Cardiac muscle cell (in vitro differentiated cells and primary cell): ENCODE data around the gene ADK. TPM values are rescaled to one million over a fixed set of nuclear protein-coding genes. Genes with fewer than 3 reads are reported as not detected.

Source experiments
- DNase-seq, 2 donors: peaks; one replicate each; pipeline versions ENCODE4 v3.0.0 to v3.0.0-alpha.2; 2010 to 2017; ENCODE audit warnings: low read depth in 1 of 2, low spot score in 1 of 2
- H3K27ac ChIP-seq: fragments of 200-600 bp; sonication (generic); 2 replicates; pipeline ENCODE4 v1.5.1; 2016
- H3K27me3 ChIP-seq: fragments of 200-600 bp; sonication (generic); 2 replicates; pipeline ENCODE4 v1.6.0; 2016; ENCODE audit warnings: control low read depth
- H3K36me3 ChIP-seq: fragments of 200-600 bp; sonication (generic); 2 replicates; pipeline ENCODE4 v1.5.1; 2016; ENCODE audit warnings: control low read depth
- H3K4me1 ChIP-seq: fragments of 200-600 bp; sonication (generic); 2 replicates; pipeline ENCODE4 v1.8.1; 2017; ENCODE audit warnings: low read depth, mild to moderate bottlenecking, mixed run types
- H3K4me3 ChIP-seq: fragments of 200-600 bp; sonication (generic); 2 replicates; pipeline ENCODE4 v1.5.1; 2016; ENCODE audit warnings: mild to moderate bottlenecking
- H3K9me3 ChIP-seq: fragments of 200-600 bp; sonication (generic); 2 replicates; pipeline ENCODE4 v1.5.1; 2017; ENCODE audit warnings: low read depth, mild to moderate bottlenecking, control low read depth
- CTCF ChIP-seq: IDR thresholded peaks from 2 replicates; pipeline ENCODE4 v1.5.1; 2012; ENCODE audit warnings: low read depth, mild to moderate bottlenecking, low read length
- polyA plus RNA-seq: library from polyadenylated mRNA; unstranded; fragments of >200 nt; fragmentation: Nextera tagmentation; extraction: Ambion mirVana; gene quantifications from 2 replicates; pipeline ENCODE4 v1.2.1, GENCODE V29; 2016
- total RNA-seq: library from RNA; depleted of rRNA; stranded (reverse); fragments of >200 nt; gene quantifications from 2 replicates; pipeline ENCODE4 v1.2.3, GENCODE V29; 2016

ADK gene
- total and polyA plus RNA-seq, 2 experiments from 2014 or later, result 24.8 to 57.4 TPM

GRCh38 chr10:74544106-74544505 lies 393.1 kb downstream of the ADK start:
- Histone ChIP-seq H3K9me3 (no peaks in the 10 kb centered on the region), H3K4me3 (no peak overlapping the region), H3K27me3 (no peaks in the 10 kb centered on the region), H3K27ac (no peak overlapping the region), H3K4me1 (no peaks in the 10 kb centered on the region), H3K36me3 (no peaks in the 10 kb centered on the region)
- DNase-seq, result peak in 1 of 2 donors; percentile 16
- no peak for TF ChIP-seq CTCF

- DNase-seq, result no peak
- TF ChIP-seq CTCF, result no peak
- no peaks in the 10 kb centered on the region for H3K36me3 ChIP-seq
- H3K9me3 ChIP-seq, result no peaks in the 10 kb centered on the region
- H3K4me3 ChIP-seq, result no peak overlapping the region
- H3K27me3 ChIP-seq, result no peaks in the 10 kb centered on the region
- no peak overlapping the region for H3K27ac ChIP-seq
- H3K4me1 ChIP-seq, result no peaks in the 10 kb centered on the region
Measured at GRCh38 chr10:74548676-74549075, 397.7 kb downstream of the ADK start.

- no peaks in the 10 kb centered on the region for H3K36me3 ChIP-seq
- H3K27me3 ChIP-seq, result no peaks in the 10 kb centered on the region
- no peak overlapping the region for H3K4me3 ChIP-seq
- TF ChIP-seq CTCF, result no peak
- H3K9me3 ChIP-seq, result no peaks in the 10 kb centered on the region
- DNase-seq, result peak in 1 of 2 donors; percentile 17
- no peak overlapping the region for H3K27ac ChIP-seq
- H3K4me1 ChIP-seq, result peaks cover 3% of the 10 kb centered on the region
Measured at GRCh38 chr10:74556072-74556705, 405.2 kb downstream of the ADK start.

- H3K9me3 ChIP-seq, result no peaks in the 10 kb centered on the region
- H3K27ac ChIP-seq, result no peak overlapping the region
- H3K4me1 ChIP-seq, result peaks cover 3% of the 10 kb centered on the region
- no peaks in the 10 kb centered on the region for H3K27me3 ChIP-seq
- no peaks in the 10 kb centered on the region for H3K36me3 ChIP-seq
- no peak for DNase-seq
- H3K4me3 ChIP-seq, result no peak overlapping the region
- TF ChIP-seq CTCF, result no peak
Measured at GRCh38 chr10:74557098-74557497, 406.1 kb downstream of the ADK start.

- peaks cover 3% of the 10 kb centered on the region for H3K4me1 ChIP-seq
- H3K27me3 ChIP-seq, result no peaks in the 10 kb centered on the region
- H3K36me3 ChIP-seq, result no peaks in the 10 kb centered on the region
- no peak for DNase-seq
- H3K4me3 ChIP-seq, result no peak overlapping the region
- TF ChIP-seq CTCF, result no peak
- no peaks in the 10 kb centered on the region for H3K9me3 ChIP-seq
- no peak overlapping the region for H3K27ac ChIP-seq
Measured at GRCh38 chr10:74558403-74558802, 407.4 kb downstream of the ADK start.
